Effector CD4-positive, alpha-beta T cell (primary cell): ENCODE data around the gene SERPINC1.
"Not testable (repeated sequence)": the region's sequence is repeated elsewhere in the genome, so short reads cannot be mapped to it uniquely, and the experiment has no call there.

Experiments
- DNase-seq: peaks from one replicate; pipeline ENCODE4 v3.0.0-alpha.2; 2020

SERPINC1 gene

DNA sequence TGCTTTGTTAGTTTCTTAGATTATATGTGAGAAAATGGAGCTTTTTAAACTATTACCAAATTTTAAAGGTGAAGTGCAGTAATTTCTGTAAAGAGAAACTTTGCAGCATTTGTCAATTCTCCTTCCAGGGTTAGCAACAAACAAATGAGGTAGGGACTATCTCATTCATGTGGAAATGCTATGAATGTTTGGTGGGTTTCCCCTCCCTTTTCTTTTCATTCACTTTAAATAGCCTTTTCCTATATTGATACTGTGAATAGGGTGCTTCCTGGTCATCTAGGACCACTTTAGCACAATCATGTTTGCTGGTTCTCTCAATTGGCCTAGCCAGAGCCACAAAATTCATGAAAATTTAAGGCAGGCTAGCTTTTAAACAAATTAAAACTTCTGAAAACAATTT, 28.4 kb downstream of the SERPINC1 start:
- DNase-seq = no peak

DNA sequence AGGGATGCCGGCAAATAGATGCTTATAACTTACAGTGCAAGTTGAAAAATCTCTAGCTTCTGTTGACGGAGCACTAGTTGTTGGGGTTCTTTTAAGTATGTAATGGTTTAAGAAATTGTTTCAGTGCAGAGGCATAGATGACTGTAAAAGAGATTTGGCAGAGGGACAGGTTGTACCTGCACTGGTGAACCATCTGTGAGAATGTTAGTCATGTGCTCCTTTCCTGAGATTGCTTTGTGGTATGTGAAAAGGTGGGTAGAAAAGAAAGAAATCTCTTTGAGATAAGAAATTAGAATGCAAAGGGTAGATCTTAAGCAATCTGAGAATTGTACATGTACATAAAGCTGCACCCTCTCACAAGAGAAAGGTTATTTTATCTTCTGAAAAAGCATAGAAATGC, 29.5 kb downstream of the SERPINC1 start:
- DNase-seq = no peak

GRCh38 chr1:173886746-173887611, 30.1 kb downstream of the SERPINC1 start:
- no peak for DNase-seq

GRCh38 chr1:173884701-173885100, 32.4 kb downstream of the SERPINC1 start:
- DNase-seq = no peak

DNA sequence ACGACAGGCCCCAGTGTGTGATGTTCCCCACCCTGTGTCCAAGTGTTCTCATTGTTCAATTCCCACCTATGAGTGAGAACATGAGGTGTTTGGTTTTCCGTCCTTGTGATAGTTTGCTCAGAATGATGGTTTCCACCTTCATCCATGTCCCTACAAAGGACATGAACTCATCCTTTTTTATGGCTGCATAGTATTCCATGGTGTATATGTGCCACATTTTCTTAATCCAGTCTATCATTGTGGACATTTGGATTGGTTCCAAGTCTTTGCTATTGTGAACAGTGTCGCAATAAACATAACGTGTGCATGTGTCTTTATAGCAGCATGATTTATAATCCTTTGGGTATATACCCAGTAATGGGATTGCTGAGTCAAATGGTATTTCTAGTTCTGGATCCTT, 36.0 kb downstream of the SERPINC1 start:
- DNase-seq = not testable (repeated sequence)

DNA sequence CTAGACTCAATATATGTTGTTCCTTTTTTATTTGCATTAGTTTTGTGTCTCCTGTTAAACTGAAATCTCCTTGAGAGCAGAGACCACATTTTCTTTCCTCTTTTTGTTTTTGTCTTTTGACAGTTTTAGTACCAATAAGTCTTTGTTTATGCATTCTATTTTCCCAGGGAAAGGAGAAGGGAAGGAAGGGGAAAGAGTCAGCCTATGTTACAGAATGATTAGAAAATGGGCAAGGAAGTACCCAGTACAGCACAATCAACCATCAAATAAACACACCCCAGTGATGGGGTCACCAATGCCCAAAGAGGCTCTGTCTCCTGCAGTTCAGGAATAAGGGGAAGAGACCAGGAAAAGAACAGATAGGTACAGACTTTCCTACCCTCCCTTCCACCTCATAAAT, 38.9 kb downstream of the SERPINC1 start:
- no peak for DNase-seq

DNA sequence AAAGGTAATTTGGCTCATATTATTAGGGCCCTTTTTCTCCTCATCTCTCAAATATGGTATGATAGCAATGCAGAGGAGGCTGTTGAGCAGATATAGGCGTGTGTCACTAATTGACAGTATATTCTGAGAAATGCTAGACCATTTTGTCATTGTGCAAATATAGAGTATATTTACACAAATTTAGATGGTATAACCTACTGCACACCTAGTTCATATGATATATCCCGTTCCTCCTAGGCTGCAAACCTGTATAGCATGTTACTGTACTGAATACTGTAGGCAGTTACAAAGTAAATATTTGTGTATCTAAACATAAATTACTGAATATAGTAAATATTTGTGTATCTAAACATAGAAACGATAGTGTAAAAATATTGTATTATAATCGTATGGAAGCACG, 40.4 kb downstream of the SERPINC1 start:
- no peak for DNase-seq

GRCh38 chr1:173871500-173871899, 45.6 kb downstream of the SERPINC1 start:
- no peak for DNase-seq

DNA sequence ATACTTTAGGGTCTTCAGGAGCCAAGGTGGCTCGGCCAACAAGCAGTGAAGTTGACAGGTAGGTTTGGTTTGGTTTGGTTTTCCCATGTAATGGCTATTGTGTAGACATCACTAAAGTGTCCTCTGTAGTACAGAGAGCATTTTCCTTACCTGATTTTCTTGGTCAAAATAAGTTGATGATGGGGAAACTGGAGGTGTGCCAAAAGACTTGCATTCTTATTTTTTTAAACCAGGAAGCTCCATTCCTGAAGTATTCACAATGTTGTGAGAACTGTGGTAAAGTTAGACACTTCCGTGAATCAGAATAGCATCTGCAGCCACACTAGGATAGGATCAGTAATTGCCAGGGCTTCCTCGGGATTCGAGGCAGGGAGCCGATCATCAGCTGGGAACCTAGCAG, 46.0 kb downstream of the SERPINC1 start:
- no peak for DNase-seq

DNA sequence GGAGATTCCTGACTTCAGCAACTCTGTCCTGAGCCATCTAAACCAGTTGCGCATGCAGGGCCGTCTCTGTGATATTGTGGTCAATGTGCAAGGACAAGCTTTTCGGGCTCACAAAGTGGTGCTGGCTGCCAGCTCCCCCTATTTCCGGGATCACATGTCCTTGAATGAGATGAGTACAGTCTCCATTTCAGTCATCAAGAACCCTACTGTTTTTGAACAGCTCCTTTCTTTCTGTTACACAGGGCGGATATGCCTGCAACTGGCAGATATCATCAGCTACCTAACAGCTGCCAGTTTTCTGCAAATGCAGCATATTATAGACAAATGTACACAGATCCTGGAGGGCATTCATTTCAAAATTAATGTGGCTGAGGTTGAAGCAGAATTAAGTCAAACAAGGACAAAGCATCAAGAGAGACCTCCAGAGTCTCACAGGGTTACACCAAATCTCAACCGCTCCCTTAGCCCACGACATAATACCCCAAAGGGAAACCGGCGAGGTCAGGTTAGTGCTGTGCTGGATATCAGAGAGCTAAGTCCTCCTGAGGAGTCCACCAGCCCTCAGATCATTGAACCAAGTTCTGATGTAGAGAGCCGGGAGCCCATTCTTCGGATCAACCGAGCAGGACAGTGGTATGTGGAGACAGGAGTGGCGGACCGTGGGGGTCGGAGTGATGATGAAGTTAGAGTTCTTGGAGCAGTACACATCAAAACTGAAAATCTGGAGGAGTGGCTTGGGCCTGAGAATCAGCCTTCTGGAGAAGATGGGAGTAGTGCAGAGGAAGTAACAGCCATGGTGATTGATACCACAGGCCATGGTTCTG, 46.7 kb downstream of the SERPINC1 start:
- no peak for DNase-seq

DNA sequence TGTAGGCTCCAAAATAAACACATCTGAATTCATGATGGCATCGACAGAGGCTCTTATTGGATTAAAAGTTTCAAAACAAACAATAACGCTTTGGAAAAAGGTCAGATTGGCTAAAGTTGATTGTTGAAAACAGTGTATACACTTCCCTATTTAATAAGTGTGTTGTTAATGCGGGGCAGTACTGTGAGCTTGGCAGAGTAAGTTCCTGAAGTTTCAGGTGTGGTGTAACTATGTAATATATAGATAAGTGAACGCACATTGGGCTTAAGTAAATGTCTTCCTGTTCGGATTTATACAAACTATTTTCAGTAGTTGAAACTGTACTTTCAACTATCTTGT, 48.1 kb downstream of the SERPINC1 start:
- DNase-seq = no peak

GRCh38 chr1:173868266-173869020, 48.7 kb downstream of the SERPINC1 start, which contains the start of gene ZBTB37:
Gene ZBTB37 (plus strand): TSS chr1:173868380. CDS start chr1:173870226, 1,846 bp downstream.
- DNase-seq = peak; percentile 85

DNA sequence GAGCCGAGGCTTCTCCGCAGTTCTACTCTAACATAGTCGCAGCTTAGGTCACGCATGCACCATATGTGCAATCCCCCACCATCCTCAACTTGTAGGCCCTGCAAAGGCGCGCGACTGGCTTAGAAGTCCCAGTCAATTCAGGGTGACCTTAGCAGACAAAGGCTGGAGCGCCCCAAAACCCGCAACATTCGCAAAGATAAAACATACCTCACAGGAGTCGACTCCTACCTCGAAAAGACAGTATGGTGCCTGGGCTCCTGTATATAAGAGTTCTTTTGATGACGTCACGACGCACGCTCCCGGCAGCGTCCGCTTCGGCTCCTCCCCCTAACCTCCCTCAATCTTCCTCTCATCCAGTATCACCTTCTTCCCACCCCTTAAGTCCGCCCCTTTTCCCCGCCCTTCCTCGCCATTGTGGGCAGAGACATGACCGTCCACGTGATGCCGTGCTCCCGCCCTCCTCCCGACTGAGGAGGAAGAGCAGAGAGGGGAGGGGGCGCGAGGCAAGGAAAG, 49.3 kb downstream of the SERPINC1 start, which contains the start of gene GAS5:
Gene GAS5 (minus strand): TSS at position 237 of the 513 bp plus-strand sequence.
- peak; percentile 98 for DNase-seq

GRCh38 chr1:173867141-173867752, 49.9 kb downstream of the SERPINC1 start:
- peak; percentile 45 for DNase-seq

DNA sequence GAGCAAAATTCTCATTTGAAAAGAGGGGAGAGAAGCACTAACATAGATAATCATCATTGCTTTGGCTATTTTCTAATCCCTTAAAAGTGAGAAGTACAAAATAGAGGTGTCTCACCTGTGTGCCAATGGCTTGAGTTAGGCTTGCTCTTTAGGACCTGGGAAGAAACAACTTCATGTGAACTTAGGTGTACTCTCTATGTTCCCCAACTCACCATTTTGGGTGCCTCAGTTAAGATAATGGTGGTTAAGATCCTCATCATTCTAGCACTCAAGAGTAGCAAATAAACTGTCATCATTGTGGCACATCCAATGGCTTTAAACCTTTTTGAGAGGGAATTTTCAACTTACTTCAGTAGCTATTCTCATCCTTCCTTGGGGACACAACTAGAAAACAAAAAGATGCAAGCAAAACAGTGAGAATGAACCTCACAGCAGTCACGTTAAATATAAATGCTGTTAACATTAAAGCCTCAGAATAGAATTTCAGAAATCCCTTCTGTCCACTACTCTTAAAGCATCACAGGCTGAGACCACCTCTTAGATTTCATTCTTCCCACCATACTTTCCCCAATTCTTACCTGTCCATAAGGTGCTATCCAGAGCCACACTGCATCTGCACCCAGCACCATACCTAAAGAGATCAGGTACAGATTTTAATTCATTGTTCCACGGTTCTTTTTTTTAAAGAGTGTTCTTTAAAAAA, 50.6 kb downstream of the SERPINC1 start:
- DNase-seq = no peak

GRCh38 chr1:173865468-173866164, 51.5 kb downstream of the SERPINC1 start:
- no peak for DNase-seq

- no peak for DNase-seq
These were observed 52.8 kb downstream of the SERPINC1 start for GRCh38 chr1:173864179-173864867.

GRCh38 chr1:173863224-173864161, 53.6 kb downstream of the SERPINC1 start:
- no peak for DNase-seq

DNA sequence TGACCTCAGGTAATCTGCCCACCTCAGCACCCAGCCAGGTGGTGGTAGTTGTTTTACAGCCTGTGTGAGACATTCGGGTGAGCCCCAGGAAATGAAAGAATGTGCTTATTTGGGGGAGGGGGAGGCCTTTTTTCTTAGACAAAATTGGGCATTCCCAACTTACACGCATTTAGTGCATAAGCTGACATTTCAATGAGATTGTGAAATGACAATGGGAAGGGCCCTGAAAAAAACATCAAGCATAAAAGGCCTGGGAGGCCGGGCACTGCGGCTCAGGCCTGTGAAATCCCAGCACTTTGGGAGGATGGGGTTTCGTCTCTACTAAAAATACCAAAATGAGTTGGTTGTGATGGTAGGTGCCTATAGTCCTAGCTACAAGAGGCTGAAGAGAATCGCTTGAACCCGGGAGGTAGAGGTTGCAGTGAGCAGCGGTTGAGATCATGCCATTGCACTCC, 54.3 kb downstream of the SERPINC1 start:
- DNase-seq = no peak
